HG03457 (cell line): ENCODE measurements around the gene ARHGAP6.

Experiments used
- ATAC-seq: cut with Tn5 transposase; IDR thresholded peaks from one replicate; pipeline ENCODE4 v1.9.1; 2021; ENCODE audit warnings: moderate number of reproducible peaks; ENCODE audit not compliant: unreplicated experiment

The ARHGAP6 gene

GRCh38 chrX:11464380-11464779, 201.3 kb downstream of the ARHGAP6 start:
- no peak for ATAC-seq

GRCh38 chrX:11462648-11463047, 203.1 kb downstream of the ARHGAP6 start:
- no peak for ATAC-seq

- ATAC-seq, result no peak
Observed at GRCh38 chrX:11462136-11462535, 203.6 kb downstream of the ARHGAP6 start.

GRCh38 chrX:11461201-11462001, 204.3 kb downstream of the ARHGAP6 start:
- ATAC-seq, result no peak

- no peak for ATAC-seq
Observed at GRCh38 chrX:11460347-11460746, 205.4 kb downstream of the ARHGAP6 start.

GRCh38 chrX:11458170-11458569, 207.6 kb downstream of the ARHGAP6 start:
- no peak for ATAC-seq

- ATAC-seq, result no peak
Observed at GRCh38 chrX:11451151-11451550, 214.6 kb downstream of the ARHGAP6 start.

GRCh38 chrX:11450354-11450753, 215.4 kb downstream of the ARHGAP6 start:
- no peak for ATAC-seq

GRCh38 chrX:11449613-11450012, 216.1 kb downstream of the ARHGAP6 start:
- no peak for ATAC-seq

- ATAC-seq, result no peak
Observed at GRCh38 chrX:11447418-11447817, 218.3 kb downstream of the ARHGAP6 start.

- no peak for ATAC-seq
Observed at GRCh38 chrX:11446949-11447348, 218.8 kb downstream of the ARHGAP6 start.

GRCh38 chrX:11446336-11446735, 219.4 kb downstream of the ARHGAP6 start:
- no peak for ATAC-seq

GRCh38 chrX:11445540-11445939, 220.2 kb downstream of the ARHGAP6 start:
- ATAC-seq, result no peak

GRCh38 chrX:11444052-11444451, 221.7 kb downstream of the ARHGAP6 start:
- no peak for ATAC-seq

GRCh38 chrX:11439846-11440245, 225.9 kb downstream of the ARHGAP6 start:
- no peak for ATAC-seq

- ATAC-seq, result no peak
Observed at GRCh38 chrX:11438767-11439166, 227.0 kb downstream of the ARHGAP6 start.

GRCh38 chrX:11438380-11438723, 227.4 kb downstream of the ARHGAP6 start:
- no peak for ATAC-seq

- ATAC-seq, result no peak
Observed at GRCh38 chrX:11437642-11438379, 227.9 kb downstream of the ARHGAP6 start.

GRCh38 chrX:11435568-11435967, 230.2 kb downstream of the ARHGAP6 start:
- ATAC-seq, result no peak

- ATAC-seq, result no peak
Observed at GRCh38 chrX:11434607-11435006, 231.1 kb downstream of the ARHGAP6 start.

- ATAC-seq, result no peak
Observed at GRCh38 chrX:11431786-11432185, 233.9 kb downstream of the ARHGAP6 start.

GRCh38 chrX:11430271-11430670, 235.4 kb downstream of the ARHGAP6 start:
- ATAC-seq, result no peak
